ENCODE data around the gene WDR13.
A peak's percentile ranks its signal among the peaks of the same experiment; 100 is the strongest.

Gene WDR13

GRCh38 chrX:48606091-48606490 lies 8.8 kb downstream of the WDR13 start:
- ChIA-PET CTCF (no interaction called here), POLR2A (no interaction called here)
- H3K9me3 ChIP-seq (ENCODE audit: control extremely low read depth in 1 of 5, control insufficient read depth in 4 of 5, insufficient read depth in 2 of 5, low read depth in 1 of 5, low read length in 4 of 5) = no peaks in the 10 kb centered on the region
- 75% methylated on average over 4 of the region's 6 CpGs for WGBS (ENCODE audit: insufficient coverage)
- H3K36me3 ChIP-seq (ENCODE audit: control insufficient read depth in 4 of 4, insufficient read depth in 4 of 4, low read length in 3 of 4) = peaks cover 0 to 32% (median 12%) of the 10 kb centered on the region in 4 experiments
- no peaks in the 10 kb centered on the region for H3K4me1 ChIP-seq (ENCODE audit: control extremely low read depth in 1 of 4, control insufficient read depth in 4 of 4, insufficient read depth in 4 of 4, low read length in 3 of 4)
- H3K27me3 ChIP-seq (replicated peaks in 2 of 5; ENCODE audit: control insufficient read depth in 4 of 5, insufficient read depth in 5 of 5, low read length in 4 of 5) = no peaks in the 10 kb centered on the region
- DNase-seq = no peak
- H3K4me3 ChIP-seq (ENCODE audit: control insufficient read depth in 1 of 7, extremely low read depth in 1 of 7, insufficient read depth in 4 of 7, low read depth in 2 of 7, low read length in 6 of 7) = no peak overlapping the region
- no peak overlapping the region for H3K27ac ChIP-seq (ENCODE audit: insufficient read depth in 1 of 2, low read depth in 1 of 2, low read length in 2 of 2, poor library complexity in 1 of 2, severe bottlenecking in 2 of 2)

- Histone ChIP-seq H3K27ac (ENCODE audit: insufficient read depth in 1 of 2, low read depth in 1 of 2, low read length in 2 of 2, poor library complexity in 1 of 2, severe bottlenecking in 2 of 2) (no peak overlapping the region), H3K9me3 (ENCODE audit: control extremely low read depth in 1 of 5, control insufficient read depth in 4 of 5, insufficient read depth in 2 of 5, low read depth in 1 of 5, low read length in 4 of 5) (no peaks in the 10 kb centered on the region), H3K27me3 (replicated peaks in 2 of 5; ENCODE audit: control insufficient read depth in 4 of 5, insufficient read depth in 5 of 5, low read length in 4 of 5) (no peaks in the 10 kb centered on the region), H3K4me3 (ENCODE audit: control insufficient read depth in 1 of 7, extremely low read depth in 1 of 7, insufficient read depth in 4 of 7, low read depth in 2 of 7, low read length in 6 of 7) (no peak overlapping the region), H3K4me1 (ENCODE audit: control extremely low read depth in 1 of 4, control insufficient read depth in 4 of 4, insufficient read depth in 4 of 4, low read length in 3 of 4) (peaks cover 0 to 3% (median under 1%) of the 10 kb centered on the region in 4 experiments), H3K36me3 (ENCODE audit: control insufficient read depth in 4 of 4, insufficient read depth in 4 of 4, low read length in 3 of 4) (no peaks in the 10 kb centered on the region)
- POLR2A ChIA-PET = no interaction called here
- CTCF ChIA-PET = no interaction called here
- DNase-seq = no peak
- WGBS (ENCODE audit: insufficient coverage) = 59% methylated on average over 2 of the region's 2 CpGs
Measured at GRCh38 chrX:48611703-48612102, 14.4 kb downstream of the WDR13 start.

GRCh38 chrX:48613502-48614160 lies 16.3 kb downstream of the WDR13 start:
- Histone ChIP-seq H3K4me1 (ENCODE audit: control extremely low read depth in 1 of 4, control insufficient read depth in 4 of 4, insufficient read depth in 4 of 4, low read length in 3 of 4) (peaks cover 6 to 17% (median 8%) of the 10 kb centered on the region in 4 experiments), H3K27me3 (replicated peaks in 2 of 5; ENCODE audit: control insufficient read depth in 4 of 5, insufficient read depth in 5 of 5, low read length in 4 of 5) (no peaks in the 10 kb centered on the region), H3K4me3 (ENCODE audit: control insufficient read depth in 1 of 7, extremely low read depth in 1 of 7, insufficient read depth in 4 of 7, low read depth in 2 of 7, low read length in 6 of 7) (no peak overlapping the region), H3K27ac (ENCODE audit: insufficient read depth in 1 of 2, low read depth in 1 of 2, low read length in 2 of 2, poor library complexity in 1 of 2, severe bottlenecking in 2 of 2) (no peak overlapping the region), H3K9me3 (ENCODE audit: control extremely low read depth in 1 of 5, control insufficient read depth in 4 of 5, insufficient read depth in 2 of 5, low read depth in 1 of 5, low read length in 4 of 5) (no peaks in the 10 kb centered on the region), H3K36me3 (ENCODE audit: control insufficient read depth in 4 of 4, insufficient read depth in 4 of 4, low read length in 3 of 4) (no peaks in the 10 kb centered on the region)
- DNase-seq = no peak
- ChIA-PET POLR2A (no interaction called here), CTCF (no interaction called here)
- WGBS (ENCODE audit: insufficient coverage) = 95% methylated on average over 4 of the region's 6 CpGs

GRCh38 chrX:48616576-48616975 lies 19.3 kb downstream of the WDR13 start:
- no peaks in the 10 kb centered on the region for H3K36me3 ChIP-seq (ENCODE audit: control insufficient read depth in 4 of 4, insufficient read depth in 4 of 4, low read length in 3 of 4)
- H3K9me3 ChIP-seq (ENCODE audit: control extremely low read depth in 1 of 5, control insufficient read depth in 4 of 5, insufficient read depth in 2 of 5, low read depth in 1 of 5, low read length in 4 of 5) = no peaks in the 10 kb centered on the region
- 74% methylated on average over 4 of the region's 5 CpGs for WGBS (ENCODE audit: insufficient coverage)
- ChIA-PET POLR2A (no interaction called here), CTCF (interaction anchor here (0.6 to 2.2 kb wide), 5 partner anchors 11 to 1222 kb away, joined by 3 to 7 read pairs (median 3); no protein-coding TSS in a partner anchor)
- H3K27ac ChIP-seq (ENCODE audit: insufficient read depth in 1 of 2, low read depth in 1 of 2, low read length in 2 of 2, poor library complexity in 1 of 2, severe bottlenecking in 2 of 2) = no peak overlapping the region
- no peaks in the 10 kb centered on the region for H3K27me3 ChIP-seq (replicated peaks in 2 of 5; ENCODE audit: control insufficient read depth in 4 of 5, insufficient read depth in 5 of 5, low read length in 4 of 5)
- peak in 2 of 3 donors; percentile 21 to 40 for DNase-seq
- H3K4me1 ChIP-seq (ENCODE audit: control extremely low read depth in 1 of 4, control insufficient read depth in 4 of 4, insufficient read depth in 4 of 4, low read length in 3 of 4) = peaks cover 6 to 17% (median 8%) of the 10 kb centered on the region in 4 experiments
- H3K4me3 ChIP-seq (ENCODE audit: control insufficient read depth in 1 of 7, extremely low read depth in 1 of 7, insufficient read depth in 4 of 7, low read depth in 2 of 7, low read length in 6 of 7) = no peak overlapping the region

- H3K4me3 ChIP-seq (ENCODE audit: control insufficient read depth in 1 of 7, extremely low read depth in 1 of 7, insufficient read depth in 4 of 7, low read depth in 2 of 7, low read length in 6 of 7) = peak overlapping the region in 1 of 7 experiments; percentile 4
- 47% methylated on average over 7 of the region's 8 CpGs for WGBS (ENCODE audit: insufficient coverage)
- peak overlapping the region in 1 of 2 experiments; percentile 9 for H3K27ac ChIP-seq (ENCODE audit: insufficient read depth in 1 of 2, low read depth in 1 of 2, low read length in 2 of 2, poor library complexity in 1 of 2, severe bottlenecking in 2 of 2)
- CTCF ChIA-PET = interaction anchor here (1.3 to 2.2 kb wide), 3 partner anchors 10 to 1221 kb away, joined by 3 to 7 read pairs (median 6); no protein-coding TSS in a partner anchor
- no peaks in the 10 kb centered on the region for H3K36me3 ChIP-seq (ENCODE audit: control insufficient read depth in 4 of 4, insufficient read depth in 4 of 4, low read length in 3 of 4)
- peaks cover 6 to 17% (median 8%) of the 10 kb centered on the region in 4 experiments for H3K4me1 ChIP-seq (ENCODE audit: control extremely low read depth in 1 of 4, control insufficient read depth in 4 of 4, insufficient read depth in 4 of 4, low read length in 3 of 4)
- DNase-seq = peak; percentile 75 to 94 (median 89)
- no peaks in the 10 kb centered on the region for H3K27me3 ChIP-seq (replicated peaks in 2 of 5; ENCODE audit: control insufficient read depth in 4 of 5, insufficient read depth in 5 of 5, low read length in 4 of 5)
- POLR2A ChIA-PET = interaction anchor here (0.5 kb wide), 1 partner anchor 50 kb away, joined by 3 read pairs; no protein-coding TSS in a partner anchor
- H3K9me3 ChIP-seq (ENCODE audit: control extremely low read depth in 1 of 5, control insufficient read depth in 4 of 5, insufficient read depth in 2 of 5, low read depth in 1 of 5, low read length in 4 of 5) = no peaks in the 10 kb centered on the region
Measured at GRCh38 chrX:48617542-48618340, 20.4 kb downstream of the WDR13 start.

- H3K4me3 ChIP-seq (ENCODE audit: control insufficient read depth in 1 of 7, extremely low read depth in 1 of 7, insufficient read depth in 4 of 7, low read depth in 2 of 7, low read length in 6 of 7) = no peak overlapping the region
- no peak overlapping the region for H3K27ac ChIP-seq (ENCODE audit: insufficient read depth in 1 of 2, low read depth in 1 of 2, low read length in 2 of 2, poor library complexity in 1 of 2, severe bottlenecking in 2 of 2)
- WGBS (ENCODE audit: insufficient coverage) = 81% methylated on average over 3 of the region's 5 CpGs
- H3K4me1 ChIP-seq (ENCODE audit: control extremely low read depth in 1 of 4, control insufficient read depth in 4 of 4, insufficient read depth in 4 of 4, low read length in 3 of 4) = peaks cover 0 to 1% (median 1%) of the 10 kb centered on the region in 4 experiments
- CTCF ChIA-PET = interaction anchor here (0.5 to 2.2 kb wide), 2 partner anchors 10 to 318 kb away, joined by 3 to 6 read pairs; no protein-coding TSS in a partner anchor
- H3K36me3 ChIP-seq (ENCODE audit: control insufficient read depth in 4 of 4, insufficient read depth in 4 of 4, low read length in 3 of 4) = no peaks in the 10 kb centered on the region
- no peak for DNase-seq
- POLR2A ChIA-PET = no interaction called here
- no peaks in the 10 kb centered on the region for H3K27me3 ChIP-seq (replicated peaks in 2 of 5; ENCODE audit: control insufficient read depth in 4 of 5, insufficient read depth in 5 of 5, low read length in 4 of 5)
- no peaks in the 10 kb centered on the region for H3K9me3 ChIP-seq (ENCODE audit: control extremely low read depth in 1 of 5, control insufficient read depth in 4 of 5, insufficient read depth in 2 of 5, low read depth in 1 of 5, low read length in 4 of 5)
Measured at GRCh38 chrX:48626401-48627298, 29.4 kb downstream of the WDR13 start.
